Prostate gland (tissue), 2 donors: ENCODE data around the gene CABLES1.

Source experiments
- POLR2A ChIP-seq: fragments of 450-650 bp; IDR thresholded peaks from one replicate; pipeline ENCODE4 v1.6.1; 2016; ENCODE audit warnings: antibody characterized with exemption, mild to moderate bottlenecking
- POLR2AphosphoS5 ChIP-seq: sonication (generic); formaldehyde crosslinking; IDR thresholded peaks from one replicate; pipeline ENCODE4 v1.6.1; 2017; ENCODE audit warnings: antibody characterized with exemption
- TF ChIP-seq, protein P1 (sequence below), 4 experiments: fragments of 200-600 bp in 2 of 4; fragments of 450-650 bp in 2 of 4; sonication (generic) in 2 of 4; IDR thresholded peaks; 1 replicate in 3 of 4; 2 replicates in 1 of 4; pipeline ENCODE4 v1.5.1; 2016 to 2019; ENCODE audit warnings: antibody characterized with exemption in 4 of 4, mild to moderate bottlenecking in 2 of 4, moderate library complexity in 2 of 4

DNA sequence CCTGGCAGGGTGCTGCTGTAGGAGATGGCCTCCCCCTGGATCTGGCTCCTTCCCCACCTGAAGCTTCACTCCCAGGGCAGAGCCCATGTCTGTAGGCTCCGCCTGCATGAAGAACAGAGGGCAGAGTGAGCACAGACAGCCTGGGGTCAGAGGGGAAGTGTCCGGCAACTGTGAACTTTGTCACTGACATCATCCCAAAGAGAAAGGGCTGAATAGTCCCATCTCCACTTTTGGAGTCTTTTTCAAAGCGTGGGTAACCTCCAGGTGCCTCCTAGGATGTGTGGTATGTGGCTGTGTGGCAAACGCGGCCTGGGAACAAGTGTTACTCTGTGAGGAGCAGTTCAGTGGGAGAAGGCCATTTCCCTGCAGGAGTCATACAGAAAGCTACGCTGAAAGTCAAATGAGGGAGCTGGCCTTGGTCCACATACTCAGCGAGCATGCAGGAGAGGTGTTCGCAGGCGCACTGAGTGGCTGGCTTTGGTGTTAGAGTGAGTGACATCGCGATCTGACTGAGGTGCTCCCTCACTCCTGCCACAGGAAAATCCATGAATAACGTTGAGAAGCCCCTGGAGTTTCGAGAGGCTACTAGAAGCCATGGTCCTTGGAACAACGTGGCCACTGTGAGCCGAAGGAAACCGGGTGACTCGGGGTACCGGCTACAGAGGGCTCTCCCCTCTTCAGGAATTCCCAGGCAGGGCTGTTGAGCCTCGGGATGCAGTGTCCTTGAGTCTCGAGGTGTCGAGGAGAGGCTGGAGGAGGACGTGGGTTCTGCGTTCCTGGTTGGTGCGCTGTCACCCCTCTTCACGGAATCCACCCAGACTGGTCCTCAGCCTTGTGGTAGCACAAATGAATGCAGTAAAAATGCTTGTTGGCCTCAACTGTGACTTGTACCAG is 54.7 kb downstream of the CABLES1 start:
- no peak for TF ChIP-seq POLR2AphosphoS5
- TF ChIP-seq, protein P1, sequence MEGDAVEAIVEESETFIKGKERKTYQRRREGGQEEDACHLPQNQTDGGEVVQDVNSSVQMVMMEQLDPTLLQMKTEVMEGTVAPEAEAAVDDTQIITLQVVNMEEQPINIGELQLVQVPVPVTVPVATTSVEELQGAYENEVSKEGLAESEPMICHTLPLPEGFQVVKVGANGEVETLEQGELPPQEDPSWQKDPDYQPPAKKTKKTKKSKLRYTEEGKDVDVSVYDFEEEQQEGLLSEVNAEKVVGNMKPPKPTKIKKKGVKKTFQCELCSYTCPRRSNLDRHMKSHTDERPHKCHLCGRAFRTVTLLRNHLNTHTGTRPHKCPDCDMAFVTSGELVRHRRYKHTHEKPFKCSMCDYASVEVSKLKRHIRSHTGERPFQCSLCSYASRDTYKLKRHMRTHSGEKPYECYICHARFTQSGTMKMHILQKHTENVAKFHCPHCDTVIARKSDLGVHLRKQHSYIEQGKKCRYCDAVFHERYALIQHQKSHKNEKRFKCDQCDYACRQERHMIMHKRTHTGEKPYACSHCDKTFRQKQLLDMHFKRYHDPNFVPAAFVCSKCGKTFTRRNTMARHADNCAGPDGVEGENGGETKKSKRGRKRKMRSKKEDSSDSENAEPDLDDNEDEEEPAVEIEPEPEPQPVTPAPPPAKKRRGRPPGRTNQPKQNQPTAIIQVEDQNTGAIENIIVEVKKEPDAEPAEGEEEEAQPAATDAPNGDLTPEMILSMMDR (IDR thresholded peaks at IDR 0.05) = no peak
- no peak for TF ChIP-seq POLR2A
